K562 (cell line): ENCODE data around the gene BRAT1. TPM values are rescaled to one million over a fixed set of nuclear protein-coding genes. Genes with fewer than 3 reads are reported as not detected.

Source experiments
- ATF1 ChIP-seq, 2 experiments: fragments of 450-650 bp in 1 of 2; IDR thresholded peaks; 2 replicates each; pipeline ENCODE4 v1.6.1; 2016; ENCODE audit warnings: missing compliant biosample characterization in 1 of 2, missing genetic modification characterization in 1 of 2
- C11orf30 ChIP-seq: fragments of 450-650 bp; IDR thresholded peaks from 2 replicates; pipeline ENCODE4 v1.6.1; 2016; ENCODE audit warnings: low read depth, mild to moderate bottlenecking
- CBFA2T3 ChIP-seq: fragments of 450-650 bp; IDR thresholded peaks from 2 replicates; pipeline ENCODE4 v1.6.1; 2017
- CREM ChIP-seq: IDR thresholded peaks from 2 replicates; pipeline ENCODE4 v1.6.1; 2014; ENCODE audit warnings: antibody characterized with exemption, low read depth
- EWSR1 ChIP-seq: fragments of 450-650 bp; IDR thresholded peaks from 2 replicates; pipeline ENCODE4 v1.6.1; 2018; ENCODE audit warnings: borderline replicate concordance, mild to moderate bottlenecking, low read depth, moderate library complexity; ENCODE audit not compliant: partially characterized antibody
- EZH2 ChIP-seq: IDR thresholded peaks from 2 replicates; pipeline ENCODE4 v1.6.1; 2012; ENCODE audit warnings: low read depth, mild to moderate bottlenecking, inconsistent platforms, low read length, borderline replicate concordance
- FOXJ3 ChIP-seq: sonication (generic); formaldehyde crosslinking; IDR thresholded peaks from 2 replicates; pipeline ENCODE4 v1.4.0; 2020; ENCODE audit warnings: mild to moderate bottlenecking, missing genetic modification reagents
- L3MBTL2 ChIP-seq: fragments of 450-650 bp; IDR thresholded peaks from 2 replicates; pipeline ENCODE4 v1.6.1; 2016; ENCODE audit warnings: mild to moderate bottlenecking, moderate library complexity
- MEIS2 ChIP-seq: fragments of 450-650 bp; IDR thresholded peaks from 2 replicates; pipeline ENCODE4 v1.6.1; 2014; ENCODE audit warnings: mild to moderate bottlenecking; ENCODE audit not compliant: partially characterized antibody
- NCOA6 ChIP-seq: fragments of 450-650 bp; IDR thresholded peaks from 2 replicates; pipeline ENCODE4 v1.6.1; 2017; ENCODE audit warnings: mild to moderate bottlenecking
- PYGO2 ChIP-seq: fragments of 450-650 bp; IDR thresholded peaks from 2 replicates; pipeline ENCODE4 v1.6.1; 2016; ENCODE audit warnings: mild to moderate bottlenecking, missing genetic modification characterization, moderate library complexity, missing compliant biosample characterization
- SIN3A ChIP-seq, 2 experiments: fragments of 150-350 bp in 1 of 2; IDR thresholded peaks; 2 replicates each; pipeline ENCODE4 v1.6.1; 2011 to 2016; ENCODE audit warnings: borderline replicate concordance in 2 of 2, low read depth in 2 of 2, low read length in 2 of 2, mild to moderate bottlenecking in 2 of 2, moderate library complexity in 2 of 2; ENCODE audit not compliant: control insufficient read depth in 1 of 2
- THAP12 ChIP-seq: fragments of 250-450 bp; sonication (Bioruptor Pico); IDR thresholded peaks from 2 replicates; pipeline ENCODE4 v1.9.0; 2021; ENCODE audit warnings: mild to moderate bottlenecking, inconsistent platforms
- U2AF1 ChIP-seq: fragments of 200-400 bp; formaldehyde crosslinking; optimal IDR thresholded peaks from 2 replicates; pipeline ENCODE3; 2017; ENCODE audit warnings: mild to moderate bottlenecking, low read depth, low read length, moderate library complexity
- ZNF175 ChIP-seq: fragments of 200-800 bp; sonication (Bioruptor generic); IDR thresholded peaks from 2 replicates; pipeline ENCODE4 v1.6.1; 2016; ENCODE audit warnings: low read depth, mild to moderate bottlenecking, missing genetic modification characterization, missing compliant biosample characterization
- polyA plus RNA-seq, 8 experiments: library from polyadenylated mRNA; depleted of rRNA in 4 of 8; stranded (reverse) in 5 of 8; unstranded in 3 of 8; fragments of >200 nt; fragmentation: Nextera tagmentation in 2 of 8; fragmentation: Illumina TruSeq in 1 of 8; extraction: Ambion mirVana in 2 of 8; extraction: Trizol in 1 of 8; gene quantifications; 2 replicates each; pipeline versions ENCODE4 v1.2.1 to v1.2.3, GENCODE V29; 2011 to 2014; ENCODE audit warnings: inconsistent platforms in 1 of 8, missing spikeins in 1 of 8
- total RNA-seq, 7 experiments: library from RNA; depleted of rRNA in 6 of 7; stranded (reverse); fragments of >200 nt in 6 of 7; fragmentation: Illumina TruSeq in 2 of 7; extraction: Trizol in 2 of 7; gene quantifications; 2 replicates each; pipeline versions ENCODE4 v1.2.1 to v1.2.3, GENCODE V29; 2011 to 2021; ENCODE audit warnings: low replicate concordance in 1 of 7

The BRAT1 gene
- total and polyA plus RNA-seq, 9 of the 15 experiments (the other 6 are each of a cell fraction or from before 2014, with no cell fraction given), result 0.13 to 49.6 (median 10.5) TPM

GRCh38 chr7:2519119-2519930 is 36.0 kb downstream of the BRAT1 start, which contains the start of gene LFNG (continued):
- no peak for TF ChIP-seq EZH2
- no peak for TF ChIP-seq C11orf30
- no peak for TF ChIP-seq EWSR1
- TF ChIP-seq SIN3A (IDR thresholded peaks at IDR 0.05; ENCODE audit: borderline replicate concordance in 2 of 2, control insufficient read depth in 1 of 2, low read depth in 2 of 2, low read length in 2 of 2), result peak in 1 of 2 experiments; percentile 5; a peak in 1 of 4 replicates
- TF ChIP-seq CBFA2T3, result no peak
- no peak; the same call in 1 of the 2 replicates for TF ChIP-seq NCOA6
- TF ChIP-seq ZNF175 (CRISPR knock-in tag), result no peak
- peak; percentile 78 for TF ChIP-seq L3MBTL2
- TF ChIP-seq PYGO2 (tag), result no peak
- TF ChIP-seq MEIS2, result peak; percentile 4
- TF ChIP-seq FOXJ3, result no peak
- peak; percentile 67 for TF ChIP-seq CREM
- TF ChIP-seq THAP12 (CRISPR knock-in tag), result 0 out of 2 replicates have a peak, but pooled peaks have one; percentile 21
- peak; percentile 25; the same call in 1 of the 2 replicates for TF ChIP-seq ATF1 (CRISPR knock-in tag; IDR thresholded peaks at IDR 0.05)
- TF ChIP-seq ATF1 (tag; IDR thresholded peaks at IDR 0.05), result no peak
- no peak for TF ChIP-seq U2AF1
